GM08714 (cell line): ENCODE results near the gene OSBPL9.
"Not testable (repeated sequence)": the region's sequence is repeated elsewhere in the genome, so short reads cannot be mapped to it uniquely, and the experiment has no call there.

ENCODE experiments used
- H3K4me3 ChIP-seq: fragments of 200-500 bp; sonication (Bioruptor generic); 2 replicates; pipeline ENCODE4 v1.5.1; 2014; ENCODE audit warnings: mild to moderate bottlenecking, low read length, inconsistent platforms
- ZNF274 ChIP-seq: IDR thresholded peaks from 2 replicates; pipeline ENCODE4 v1.6.1; 2012; ENCODE audit warnings: mild to moderate bottlenecking, low read depth, low read length

The OSBPL9 gene

DNA sequence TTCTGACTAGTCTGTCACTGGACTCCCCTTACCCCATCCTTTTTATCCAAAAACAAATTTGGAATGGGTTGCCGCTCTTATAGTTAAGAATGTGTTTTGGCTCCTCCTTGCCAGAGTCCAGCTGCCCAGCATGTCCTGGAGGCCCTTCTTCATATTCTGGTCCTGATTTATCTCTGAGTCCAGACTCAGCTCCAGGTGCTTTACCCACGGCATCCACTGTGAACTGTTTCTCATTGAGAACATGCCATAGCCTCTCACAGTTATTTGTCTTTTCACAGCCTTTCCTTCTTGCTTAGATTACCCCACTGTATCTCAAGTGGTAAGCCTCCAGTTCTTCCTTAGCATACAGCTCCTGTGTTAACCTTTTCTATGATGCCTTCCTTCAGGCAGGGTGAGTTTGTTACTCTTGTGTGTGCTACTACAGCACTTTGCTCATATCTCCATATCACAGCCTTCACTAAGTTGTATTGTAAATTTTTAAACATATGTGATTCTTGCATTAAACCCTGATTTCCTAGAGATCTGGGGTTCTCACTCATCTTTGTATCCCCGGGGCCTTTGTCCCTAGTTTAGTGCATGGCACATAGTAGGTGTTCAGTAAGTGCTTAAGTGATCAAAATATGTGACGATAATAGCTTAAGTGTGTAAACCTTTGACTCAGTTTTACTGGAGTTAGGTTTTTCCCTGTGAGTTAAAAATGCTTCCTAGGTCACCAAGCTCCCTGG lies 116.0 kb downstream of the OSBPL9 start:
- TF ChIP-seq ZNF274: no peak
- no peak overlapping the region for H3K4me3 ChIP-seq

DNA sequence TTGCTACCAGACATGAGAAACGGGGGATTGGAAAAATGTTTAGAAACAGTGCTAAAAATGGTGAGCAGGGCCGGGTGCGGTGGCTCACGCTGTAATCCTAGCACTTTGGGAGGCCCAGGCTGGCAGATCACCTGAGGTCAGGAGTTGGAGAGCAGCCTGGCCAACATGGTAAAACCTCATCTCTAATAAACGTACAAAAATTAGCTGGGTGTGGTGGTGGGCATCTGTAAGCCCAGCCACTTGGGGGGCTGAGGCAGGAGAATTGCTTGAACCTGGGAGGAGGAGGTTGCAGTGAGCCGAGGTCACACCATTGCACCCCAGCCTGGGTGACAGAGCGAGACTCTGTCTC lies 116.5 kb downstream of the OSBPL9 start:
- H3K4me3 ChIP-seq: not testable (repeated sequence)

DNA sequence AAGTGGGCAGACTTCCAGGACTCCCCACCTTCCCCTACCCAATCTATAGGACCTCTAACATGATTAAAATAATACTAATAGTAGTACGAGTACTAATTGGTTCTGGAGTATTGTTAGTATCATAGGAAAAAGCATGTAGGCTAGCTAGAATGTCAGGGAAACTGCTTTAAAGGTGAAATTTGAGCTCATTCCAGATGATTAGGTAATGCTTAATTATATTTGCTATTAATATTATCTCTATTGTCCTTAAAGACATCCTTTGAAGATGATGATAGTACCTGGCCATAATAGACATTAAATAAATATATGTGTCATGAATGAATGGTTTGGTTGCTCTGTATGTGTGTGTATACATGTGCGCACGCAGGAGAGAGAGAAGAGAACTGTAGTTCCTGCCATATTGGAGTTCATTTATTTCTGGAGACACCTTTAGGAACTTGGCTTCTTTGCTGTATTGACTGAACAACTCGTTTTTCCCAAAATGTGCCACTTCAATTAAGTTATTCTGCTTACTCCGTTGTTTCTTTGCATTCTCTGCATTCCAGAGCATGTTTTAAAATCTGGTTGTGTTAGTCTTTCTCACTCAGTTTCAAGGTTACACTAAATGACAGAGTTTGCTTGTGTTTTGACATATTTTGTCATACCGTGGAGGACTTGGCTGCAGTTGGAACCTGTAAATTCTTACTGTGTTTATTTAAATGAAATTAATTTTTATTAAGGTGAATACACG lies 117.1 kb downstream of the OSBPL9 start:
- H3K4me3 ChIP-seq: no peak overlapping the region
- TF ChIP-seq ZNF274: no peak

DNA sequence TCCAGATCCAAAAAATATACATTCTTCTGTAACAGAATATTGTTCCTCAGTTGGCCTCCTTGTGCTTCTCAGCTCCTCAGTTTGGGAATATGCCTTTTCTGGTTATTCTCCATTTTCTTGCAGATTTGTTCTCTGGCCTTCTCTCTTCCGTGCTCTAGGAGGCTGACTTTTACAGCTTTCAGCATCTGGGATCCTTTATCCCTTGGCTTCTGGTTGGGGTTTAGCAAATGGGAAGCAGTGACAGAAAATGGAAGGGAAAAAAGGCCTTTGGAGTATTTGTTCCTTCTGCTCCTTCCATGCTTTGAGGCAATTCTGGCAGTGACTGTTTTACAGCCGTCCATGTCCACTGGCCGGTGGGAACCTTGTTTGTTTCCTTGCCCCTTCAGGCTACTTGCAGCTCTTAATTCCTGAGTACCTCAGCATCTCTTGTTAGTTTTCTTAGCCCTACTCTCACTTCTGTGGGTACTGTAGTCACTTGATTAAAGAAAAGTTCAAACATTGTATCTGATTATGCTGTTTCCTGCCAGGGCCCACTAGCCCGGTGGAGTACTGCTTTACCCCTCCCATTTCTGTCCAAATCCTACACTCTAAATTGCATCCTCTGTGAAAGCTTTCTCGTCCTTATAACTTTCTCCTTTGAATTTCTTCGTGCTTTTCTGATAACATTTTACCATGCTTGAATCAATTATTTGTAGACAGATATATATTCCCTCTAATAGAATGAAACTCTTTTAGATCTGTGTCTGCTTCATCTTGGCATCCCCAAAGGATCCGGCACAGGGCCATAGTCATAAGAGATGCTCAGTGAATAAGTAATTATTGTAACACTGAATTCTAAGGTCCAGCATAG lies 118.2 kb downstream of the OSBPL9 start:
- TF ChIP-seq ZNF274: no peak
- H3K4me3 ChIP-seq: no peak overlapping the region

- TF ChIP-seq ZNF274: no peak
- H3K4me3 ChIP-seq: no peak overlapping the region; the same call in 1 of the 2 replicates
These were observed 118.9 kb downstream of the OSBPL9 start for GRCh38 chr1:51735746-51736254.

DNA sequence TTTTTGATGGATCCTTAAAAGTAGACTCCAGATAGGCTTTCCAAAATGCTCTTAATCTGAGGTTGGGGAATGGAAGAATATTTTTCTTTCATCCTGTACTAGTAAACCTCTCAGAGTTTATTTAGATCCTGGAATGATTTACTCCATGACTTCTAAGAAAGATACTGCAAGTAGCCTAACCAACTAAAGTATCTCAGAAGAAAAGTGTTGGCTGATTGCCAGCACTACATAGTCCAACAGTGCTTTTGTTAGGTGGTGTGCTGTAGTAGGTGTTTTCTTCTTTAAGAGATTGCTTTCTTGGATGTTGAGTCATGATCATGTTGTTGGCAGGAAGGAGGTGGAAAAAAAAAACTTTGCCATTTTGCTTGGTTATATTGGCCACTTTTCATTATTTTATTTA lies 119.8 kb downstream of the OSBPL9 start:
- TF ChIP-seq ZNF274: no peak
- no peak overlapping the region for H3K4me3 ChIP-seq

DNA sequence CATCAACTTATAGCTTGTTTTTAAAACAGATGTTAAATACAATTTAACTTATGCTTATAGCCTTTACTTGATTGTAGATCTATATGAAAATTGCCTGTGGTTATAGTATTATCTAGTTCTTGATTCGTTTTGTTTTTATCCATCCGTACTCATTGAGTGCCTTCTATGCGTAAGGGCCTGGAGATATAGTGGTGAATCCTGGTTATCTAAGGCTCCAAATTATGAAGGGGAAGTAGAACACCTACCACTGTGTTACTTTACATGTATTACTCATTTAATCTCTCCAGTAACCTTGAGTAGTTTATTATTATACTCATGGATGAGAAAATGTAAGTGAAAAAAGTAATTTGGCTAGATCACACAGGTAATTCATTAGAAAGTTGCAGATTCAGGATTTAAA lies 121.8 kb downstream of the OSBPL9 start:
- H3K4me3 ChIP-seq: no peak overlapping the region
- no peak for TF ChIP-seq ZNF274

- H3K4me3 ChIP-seq: no peak overlapping the region; the same call in 1 of the 2 replicates
- no peak for TF ChIP-seq ZNF274
These were observed 123.8 kb downstream of the OSBPL9 start for GRCh38 chr1:51740652-51741051.

GRCh38 chr1:51741121-51741681 lies 124.3 kb downstream of the OSBPL9 start:
- no peak for TF ChIP-seq ZNF274
- no peak overlapping the region for H3K4me3 ChIP-seq

- no peak for TF ChIP-seq ZNF274
- H3K4me3 ChIP-seq: peak overlapping the region; percentile 25; the same call in 1 of the 2 replicates
These were observed 127.8 kb downstream of the OSBPL9 start for GRCh38 chr1:51744506-51745303.

- H3K4me3 ChIP-seq: no peak overlapping the region; the same call in 1 of the 2 replicates
- TF ChIP-seq ZNF274: no peak
These were observed 128.3 kb downstream of the OSBPL9 start for GRCh38 chr1:51745304-51745570.

GRCh38 chr1:51749151-51749550 lies 132.3 kb downstream of the OSBPL9 start:
- TF ChIP-seq ZNF274: no peak
- H3K4me3 ChIP-seq: no peak overlapping the region

GRCh38 chr1:51750218-51750617 lies 133.3 kb downstream of the OSBPL9 start:
- TF ChIP-seq ZNF274: no peak

DNA sequence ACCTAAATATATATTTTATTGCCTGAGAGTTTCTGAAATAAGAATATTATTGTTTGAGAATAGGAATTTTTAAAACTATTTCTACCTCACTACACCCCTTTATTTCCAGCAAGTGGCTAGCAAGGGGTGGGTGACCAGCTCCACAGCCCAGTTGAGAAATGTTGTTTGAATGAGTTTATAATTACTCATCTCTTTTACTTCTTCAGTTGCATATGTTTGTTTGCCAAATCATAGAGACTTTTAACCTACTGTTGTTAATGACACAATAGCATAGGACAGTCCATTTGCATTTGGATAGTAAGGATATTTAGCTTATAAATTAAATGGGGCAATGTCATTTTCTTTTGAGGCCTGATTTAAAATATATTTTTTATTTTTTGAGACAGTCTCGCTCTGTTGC lies 133.8 kb downstream of the OSBPL9 start:
- no peak overlapping the region for H3K4me3 ChIP-seq
- TF ChIP-seq ZNF274: no peak

More at GRCh38 chr1:51750218-51750617, 133.3 kb downstream of the OSBPL9 start:
- no peak overlapping the region for H3K4me3 ChIP-seq
